ENCODE results near the gene GGT6. TPM values are rescaled to one million over a fixed set of nuclear protein-coding genes. Genes with fewer than 3 reads are reported as not detected.

GGT6 gene
- total and polyA plus RNA-seq, 7 experiments from 2014 or later = not detected

- Histone ChIP-seq H3K4me1 (ENCODE audit: control insufficient read depth in 2 of 2, insufficient read depth in 2 of 2, low read length in 2 of 2) (no peaks in the 10 kb centered on the region), H3K27me3 (ENCODE audit: control insufficient read depth in 2 of 2, insufficient read depth in 2 of 2, low read length in 2 of 2) (no peaks in the 10 kb centered on the region), H3K36me3 (ENCODE audit: control insufficient read depth in 2 of 3, insufficient read depth in 3 of 3, low read length in 3 of 3) (peaks cover 0 to 56% (median 13%) of the 10 kb centered on the region in 3 experiments), H3K4me3 (ENCODE audit: low read length) (no peak overlapping the region), H3K27ac (ENCODE audit: low read depth, low read length) (no peak overlapping the region), H3K9me3 (ENCODE audit: control insufficient read depth in 2 of 3, low read length in 3 of 3) (no peaks in the 10 kb centered on the region)
- peaks cover 0 to 1% (median 0%) of the 10 kb centered on the region in 5 donors for H3K27me3 Mint-ChIP-seq
- DNase-seq (no peak), ATAC-seq (no peak)
- H3K27ac Mint-ChIP-seq = no peak overlapping the region
- H3K4me3 Mint-ChIP-seq = no peak overlapping the region
- no peaks in the 10 kb centered on the region for H3K9me3 Mint-ChIP-seq
- peaks cover 0 to 4% (median 2%) of the 10 kb centered on the region in 5 donors for H3K36me3 Mint-ChIP-seq
- ChIA-PET POLR2A (interaction anchor here (0.6 kb wide), 1 partner anchor 71 kb away, joined by 3 read pairs; no protein-coding TSS in a partner anchor), CTCF (interaction anchor here (1.2 kb wide), 1 partner anchor 29 kb away, joined by 3 read pairs; no protein-coding TSS in a partner anchor)
- peaks cover 0 to 14% (median 1%) of the 10 kb centered on the region in 7 donors for H3K4me1 Mint-ChIP-seq
- intact Hi-C loops (cut with micrococcal nuclease) = no loop called here
Observed at GRCh38 chr17:4538236-4539002, 22.0 kb downstream of the GGT6 start.

- Histone ChIP-seq H3K4me1 (ENCODE audit: control insufficient read depth in 2 of 2, insufficient read depth in 2 of 2, low read length in 2 of 2) (no peaks in the 10 kb centered on the region), H3K9me3 (ENCODE audit: control insufficient read depth in 2 of 3, low read length in 3 of 3) (no peaks in the 10 kb centered on the region), H3K27ac (ENCODE audit: low read depth, low read length) (no peak overlapping the region), H3K27me3 (ENCODE audit: control insufficient read depth in 2 of 2, insufficient read depth in 2 of 2, low read length in 2 of 2) (no peaks in the 10 kb centered on the region), H3K36me3 (ENCODE audit: control insufficient read depth in 2 of 3, insufficient read depth in 3 of 3, low read length in 3 of 3) (peaks cover 0 to 48% (median 13%) of the 10 kb centered on the region in 3 experiments), H3K4me3 (ENCODE audit: low read length) (no peak overlapping the region)
- H3K27me3 Mint-ChIP-seq = peaks cover 0 to 4% (median 0%) of the 10 kb centered on the region in 5 donors
- H3K36me3 Mint-ChIP-seq = peaks cover 0 to 4% (median 2%) of the 10 kb centered on the region in 5 donors
- DNase-seq = no peak
- H3K4me1 Mint-ChIP-seq = peaks cover 0 to 16% (median 3%) of the 10 kb centered on the region in 7 donors
- POLR2A ChIA-PET = interaction anchor here (0.6 kb wide), 1 partner anchor 72 kb away, joined by 3 read pairs; no protein-coding TSS in a partner anchor
- intact Hi-C loops (cut with micrococcal nuclease) = no loop called here
- CTCF ChIA-PET = interaction anchor here (0.6 to 1.2 kb wide), 3 partner anchors 30 to 1045 kb away, joined by 3 to 4 read pairs (median 3); no protein-coding TSS in a partner anchor
- H3K4me3 Mint-ChIP-seq = no peak overlapping the region
- no peak overlapping the region for H3K27ac Mint-ChIP-seq
- ATAC-seq = peak; percentile 25
- no peaks in the 10 kb centered on the region for H3K9me3 Mint-ChIP-seq
Observed at GRCh38 chr17:4537451-4538235, 22.7 kb downstream of the GGT6 start.

GRCh38 chr17:4536742-4537411, 23.5 kb downstream of the GGT6 start:
- Histone ChIP-seq H3K36me3 (ENCODE audit: control insufficient read depth in 2 of 3, insufficient read depth in 3 of 3, low read length in 3 of 3) (peaks cover 0 to 40% (median 7%) of the 10 kb centered on the region in 3 experiments), H3K27ac (ENCODE audit: low read depth, low read length) (no peak overlapping the region), H3K4me1 (ENCODE audit: control insufficient read depth in 2 of 2, insufficient read depth in 2 of 2, low read length in 2 of 2) (no peaks in the 10 kb centered on the region), H3K27me3 (ENCODE audit: control insufficient read depth in 2 of 2, insufficient read depth in 2 of 2, low read length in 2 of 2) (no peaks in the 10 kb centered on the region), H3K4me3 (ENCODE audit: low read length) (no peak overlapping the region), H3K9me3 (ENCODE audit: control insufficient read depth in 2 of 3, low read length in 3 of 3) (no peaks in the 10 kb centered on the region)
- no peak for ATAC-seq
- Mint-ChIP-seq H3K27ac (peak overlapping the region in 1 of 9 donors; percentile 33), H3K4me3 (no peak overlapping the region), H3K9me3 (no peaks in the 10 kb centered on the region), H3K4me1 (peaks cover 0 to 16% (median 3%) of the 10 kb centered on the region in 7 donors), H3K27me3 (peaks cover 0 to 8% (median 4%) of the 10 kb centered on the region in 5 donors), H3K36me3 (peaks cover 0 to 4% (median 2%) of the 10 kb centered on the region in 5 donors)
- CTCF ChIA-PET = interaction anchor here (1.1 kb wide), 1 partner anchor 116 kb away, joined by 3 read pairs; no protein-coding TSS in a partner anchor
- DNase-seq = no peak
- POLR2A ChIA-PET = interaction anchor here (1.1 kb wide), 1 partner anchor 13 kb away, joined by 4 read pairs; no protein-coding TSS in a partner anchor
- intact Hi-C loops (cut with micrococcal nuclease) = no loop called here

GRCh38 chr17:4536259-4536741, 24.1 kb downstream of the GGT6 start:
- H3K27me3 ChIP-seq (ENCODE audit: control insufficient read depth in 2 of 2, insufficient read depth in 2 of 2, low read length in 2 of 2) = no peaks in the 10 kb centered on the region

GRCh38 chr17:4535667-4536258, 24.6 kb downstream of the GGT6 start:
- peaks cover 0 to 16% (median 3%) of the 10 kb centered on the region in 7 donors for H3K4me1 Mint-ChIP-seq
- H3K4me3 Mint-ChIP-seq = no peak overlapping the region
- H3K9me3 Mint-ChIP-seq = no peaks in the 10 kb centered on the region
- Histone ChIP-seq H3K27me3 (ENCODE audit: control insufficient read depth in 2 of 2, insufficient read depth in 2 of 2, low read length in 2 of 2) (no peaks in the 10 kb centered on the region), H3K4me1 (ENCODE audit: control insufficient read depth in 2 of 2, insufficient read depth in 2 of 2, low read length in 2 of 2) (no peaks in the 10 kb centered on the region), H3K4me3 (ENCODE audit: low read length) (no peak overlapping the region), H3K27ac (ENCODE audit: low read depth, low read length) (no peak overlapping the region), H3K9me3 (ENCODE audit: control insufficient read depth in 2 of 3, low read length in 3 of 3) (no peaks in the 10 kb centered on the region), H3K36me3 (ENCODE audit: control insufficient read depth in 2 of 3, insufficient read depth in 3 of 3, low read length in 3 of 3) (peaks cover 0 to 29% (median 0%) of the 10 kb centered on the region in 3 experiments)
- ChIA-PET POLR2A (interaction anchor here (1.1 kb wide), 1 partner anchor 14 kb away, joined by 4 read pairs; no protein-coding TSS in a partner anchor), CTCF (no interaction called here)
- H3K27me3 Mint-ChIP-seq = peaks cover 0 to 10% (median 5%) of the 10 kb centered on the region in 5 donors
- ATAC-seq (no peak), DNase-seq (no peak)
- intact Hi-C loops (cut with micrococcal nuclease) = no loop called here
- peaks cover 0 to 4% (median 2%) of the 10 kb centered on the region in 5 donors for H3K36me3 Mint-ChIP-seq
- H3K27ac Mint-ChIP-seq = peak overlapping the region in 1 of 9 donors; percentile 60

More at GRCh38 chr17:4536259-4536741, 24.1 kb downstream of the GGT6 start:
- ATAC-seq (no peak), DNase-seq (no peak)
- Mint-ChIP-seq H3K27me3 (peaks cover 0 to 10% (median 5%) of the 10 kb centered on the region in 5 donors), H3K4me1 (peaks cover 0 to 16% (median 3%) of the 10 kb centered on the region in 7 donors), H3K9me3 (no peaks in the 10 kb centered on the region), H3K27ac (no peak overlapping the region), H3K4me3 (no peak overlapping the region), H3K36me3 (peaks cover 0 to 4% (median 2%) of the 10 kb centered on the region in 5 donors)
- Histone ChIP-seq H3K36me3 (ENCODE audit: control insufficient read depth in 2 of 3, insufficient read depth in 3 of 3, low read length in 3 of 3) (peaks cover 0 to 35% (median 1%) of the 10 kb centered on the region in 3 experiments), H3K9me3 (ENCODE audit: control insufficient read depth in 2 of 3, low read length in 3 of 3) (no peaks in the 10 kb centered on the region), H3K27ac (ENCODE audit: low read depth, low read length) (no peak overlapping the region), H3K4me3 (ENCODE audit: low read length) (no peak overlapping the region), H3K4me1 (ENCODE audit: control insufficient read depth in 2 of 2, insufficient read depth in 2 of 2, low read length in 2 of 2) (no peaks in the 10 kb centered on the region)
- intact Hi-C loops (cut with micrococcal nuclease) = no loop called here
- CTCF ChIA-PET = interaction anchor here (1.1 kb wide), 1 partner anchor 115 kb away, joined by 3 read pairs; no protein-coding TSS in a partner anchor
- POLR2A ChIA-PET = interaction anchor here (1.1 kb wide), 1 partner anchor 13 kb away, joined by 4 read pairs; no protein-coding TSS in a partner anchor

Data from naive thymus-derived CD4-positive, alpha-beta T cell (primary cell).